Neutrophil (primary cell): ENCODE measurements around the gene C2CD2.

ENCODE experiments used
- H3K27ac ChIP-seq: fragments of 200-600 bp; sonication (generic); 2 replicates; pipeline ENCODE4 v1.5.1; 2016; ENCODE audit warnings: mild to moderate bottlenecking, moderate library complexity
- H3K27me3 ChIP-seq: fragments of 200-600 bp; sonication (generic); 2 replicates; pipeline ENCODE4 v1.6.0; 2016; ENCODE audit warnings: mild to moderate bottlenecking
- H3K36me3 ChIP-seq: fragments of 200-600 bp; sonication (generic); 2 replicates; pipeline ENCODE4 v1.5.1; 2017
- H3K4me1 ChIP-seq, 2 experiments: fragments of 200-600 bp in 1 of 2; sonication (generic) in 1 of 2; 1 replicate in 1 of 2; 2 replicates in 1 of 2; pipeline versions ENCODE4 v1.5.1 to v1.6.1; 2013 to 2016; ENCODE audit warnings: low read depth in 1 of 2, low read length in 1 of 2, mild to moderate bottlenecking in 1 of 2, moderate library complexity in 1 of 2; ENCODE audit not compliant: control insufficient read depth in 1 of 2, insufficient read depth in 1 of 2
- H3K4me3 ChIP-seq, 2 experiments: fragments of 200-600 bp in 1 of 2; sonication (generic) in 1 of 2; 1 replicate in 1 of 2; 2 replicates in 1 of 2; pipeline ENCODE4 v1.5.1; 2013 to 2016; ENCODE audit warnings: low read depth in 1 of 2, low read length in 1 of 2, mild to moderate bottlenecking in 1 of 2, moderate library complexity in 1 of 2
- H3K9me3 ChIP-seq: fragments of 200-600 bp; sonication (generic); 2 replicates; pipeline ENCODE4 v1.5.1; 2016
- CTCF ChIP-seq: fragments of 200-600 bp; sonication (generic); IDR thresholded peaks from 2 replicates; pipeline ENCODE4 v1.5.1; 2016; ENCODE audit warnings: antibody characterized with exemption

Gene C2CD2

GRCh38 chr21:41970751-41971653 lies 17.2 kb upstream of the C2CD2 start:
- no peaks in the 10 kb centered on the region for H3K9me3 ChIP-seq
- H3K36me3 ChIP-seq = no peaks in the 10 kb centered on the region
- H3K27me3 ChIP-seq = no peaks in the 10 kb centered on the region
- H3K4me1 ChIP-seq = no peaks in the 10 kb centered on the region
- TF ChIP-seq CTCF = no peak
- no peak overlapping the region for H3K4me3 ChIP-seq
- H3K27ac ChIP-seq = no peak overlapping the region

- Histone ChIP-seq H3K36me3 (no peaks in the 10 kb centered on the region), H3K4me3 (no peak overlapping the region)
These were observed 16.2 kb upstream of the C2CD2 start for GRCh38 chr21:41970106-41970391.

GRCh38 chr21:41967708-41968107 lies 13.9 kb upstream of the C2CD2 start:
- no peak for TF ChIP-seq CTCF
- Histone ChIP-seq H3K27ac (no peak overlapping the region), H3K4me1 (no peaks in the 10 kb centered on the region), H3K9me3 (no peaks in the 10 kb centered on the region), H3K27me3 (no peaks in the 10 kb centered on the region), H3K36me3 (no peaks in the 10 kb centered on the region), H3K4me3 (no peak overlapping the region)

More at GRCh38 chr21:41970106-41970391, 16.2 kb upstream of the C2CD2 start:
- H3K9me3 ChIP-seq = no peaks in the 10 kb centered on the region
- H3K4me1 ChIP-seq = no peaks in the 10 kb centered on the region
- no peaks in the 10 kb centered on the region for H3K27me3 ChIP-seq
- H3K27ac ChIP-seq = no peak overlapping the region
- no peak for TF ChIP-seq CTCF

GRCh38 chr21:41966872-41967621 lies 13.2 kb upstream of the C2CD2 start:
- no peaks in the 10 kb centered on the region for H3K27me3 ChIP-seq
- no peaks in the 10 kb centered on the region for H3K36me3 ChIP-seq
- no peak overlapping the region for H3K27ac ChIP-seq
- no peak for TF ChIP-seq CTCF
- H3K4me3 ChIP-seq = no peak overlapping the region
- H3K4me1 ChIP-seq = no peaks in the 10 kb centered on the region
- no peaks in the 10 kb centered on the region for H3K9me3 ChIP-seq

- no peak overlapping the region for H3K4me3 ChIP-seq
- H3K9me3 ChIP-seq = no peaks in the 10 kb centered on the region
- no peaks in the 10 kb centered on the region for H3K4me1 ChIP-seq
- no peak overlapping the region for H3K27ac ChIP-seq
- H3K36me3 ChIP-seq = no peaks in the 10 kb centered on the region
- H3K27me3 ChIP-seq = peaks cover 5% of the 10 kb centered on the region
- no peak for TF ChIP-seq CTCF
These were observed 12.4 kb upstream of the C2CD2 start for GRCh38 chr21:41966041-41966833.
